ENCODE data around the gene SCFD2. TPM values are rescaled to one million over a fixed set of nuclear protein-coding genes. Genes with fewer than 3 reads are reported as not detected.
"Not testable (repeated sequence)": the region's sequence is repeated elsewhere in the genome, so short reads cannot be mapped to it uniquely, and the experiment has no call there.

SCFD2 gene
- 10.5 TPM for polyA plus RNA-seq (2013, experiment 1 of 2; ENCODE audit: insufficient read length)
- 11.2 TPM for polyA plus RNA-seq (2013, experiment 2 of 2; ENCODE audit: insufficient read length)

- peak; percentile 98 for DNase-seq
Observed at GRCh38 chr4:53365486-53366300, at the start of gene SCFD2. SCFD2 (minus strand) TSS chr4:53366061.

- DNase-seq: not testable (repeated sequence)
Observed at GRCh38 chr4:53409479-53409878, 43.6 kb upstream of the SCFD2 start.

- DNase-seq: peak; percentile 9
Observed at GRCh38 chr4:53380221-53380620, 14.4 kb upstream of the SCFD2 start.

GRCh38 chr4:53378171-53378482, 12.3 kb upstream of the SCFD2 start:
- no peak for DNase-seq

DNA sequence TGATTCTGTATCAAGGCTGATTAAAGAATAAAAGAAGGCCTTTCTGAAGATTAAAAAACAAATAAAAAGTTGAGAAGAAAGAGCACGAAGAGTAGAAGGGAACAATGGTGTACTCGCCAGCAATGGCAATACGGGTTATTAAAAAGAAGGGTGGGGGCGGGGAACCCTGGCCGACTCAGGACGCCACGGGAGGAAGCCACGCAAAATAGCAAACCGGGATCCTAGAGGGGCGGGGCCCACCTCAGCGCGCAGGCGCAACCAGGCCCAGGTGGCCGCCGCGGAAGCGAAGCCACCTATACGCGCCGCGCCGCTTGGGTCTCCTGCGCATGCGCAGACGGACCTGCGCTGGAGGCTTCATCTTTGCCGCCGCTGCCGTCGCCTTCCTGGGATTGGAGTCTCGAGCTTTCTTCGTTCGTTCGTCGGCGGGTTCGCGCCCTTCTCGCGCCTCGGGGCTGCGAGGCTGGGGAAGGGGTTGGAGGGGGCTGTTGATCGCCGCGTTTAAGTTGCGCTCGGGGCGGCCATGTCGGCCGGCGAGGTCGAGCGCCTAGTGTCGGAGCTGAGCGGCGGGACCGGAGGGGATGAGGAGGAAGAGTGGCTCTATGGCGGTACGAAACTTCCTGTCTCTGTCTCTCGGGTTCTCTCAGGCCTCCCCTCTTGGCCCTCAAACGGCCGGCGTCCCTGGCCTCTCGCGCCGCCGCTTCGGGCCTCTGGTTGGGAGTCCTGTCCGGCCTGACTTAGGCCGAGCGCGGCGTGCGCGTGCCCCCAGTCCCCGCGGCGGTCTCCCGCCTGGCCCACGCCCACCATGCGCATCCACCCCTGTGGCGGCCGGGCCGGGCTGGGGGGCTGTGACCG, 11.7 kb upstream of the SCFD2 start, which contains the start of gene FIP1L1:
Gene FIP1L1 (plus strand): TSS at position 323 of the 852 bp plus-strand sequence. CDS start 198 bp downstream, at position 521.
- peak; percentile 87 for DNase-seq

- no peak for DNase-seq
Observed at GRCh38 chr4:53376900-53377299, 11.0 kb upstream of the SCFD2 start.

- DNase-seq: no peak
Observed at GRCh38 chr4:53374777-53375258, 9.0 kb upstream of the SCFD2 start.

- DNase-seq: no peak
Observed at GRCh38 chr4:53371843-53372521, 6.1 kb upstream of the SCFD2 start.

- DNase-seq: no peak
Observed at GRCh38 chr4:53371049-53371448, 5.2 kb upstream of the SCFD2 start.

DNA sequence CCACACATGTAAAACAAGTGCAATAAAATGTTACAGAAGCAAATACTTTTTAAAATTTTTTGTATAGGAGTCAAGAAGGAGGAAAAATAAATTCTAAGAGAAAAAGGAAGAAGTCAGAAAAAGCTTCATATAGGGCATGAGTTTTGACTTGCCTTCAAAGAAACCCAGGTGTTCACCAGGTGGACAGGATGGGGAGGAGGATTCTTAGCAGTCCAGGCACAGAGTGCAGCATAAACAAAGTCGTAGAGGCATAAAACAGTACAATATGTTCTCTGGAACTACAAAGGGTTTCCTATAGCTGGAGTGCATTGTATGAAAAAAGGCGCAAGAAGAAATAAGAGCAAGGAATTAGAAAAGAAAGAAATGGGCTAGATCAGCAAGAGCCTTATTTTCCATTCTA, 1.9 kb upstream of the SCFD2 start:
- DNase-seq: no peak

DNA sequence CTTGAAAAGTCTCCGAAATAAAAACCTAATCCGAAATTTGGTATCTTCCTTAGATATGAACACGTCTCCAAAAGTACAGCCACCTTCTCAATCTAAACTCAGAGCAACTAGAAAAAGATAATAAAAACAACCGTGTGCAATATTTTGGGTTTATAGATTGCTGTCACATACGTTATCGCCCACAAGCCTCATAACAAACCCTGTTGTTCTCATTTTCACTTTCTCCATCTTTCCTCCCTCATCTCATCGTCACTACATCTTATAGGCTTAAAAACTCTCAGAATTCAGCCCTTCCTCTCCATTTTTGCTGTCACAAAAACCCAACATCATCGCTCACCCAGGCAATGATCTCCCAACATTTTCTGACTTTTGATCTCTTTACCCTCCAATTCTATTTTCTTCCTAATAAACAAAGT, 448 bp upstream of the SCFD2 start:
- DNase-seq: no peak

DNA sequence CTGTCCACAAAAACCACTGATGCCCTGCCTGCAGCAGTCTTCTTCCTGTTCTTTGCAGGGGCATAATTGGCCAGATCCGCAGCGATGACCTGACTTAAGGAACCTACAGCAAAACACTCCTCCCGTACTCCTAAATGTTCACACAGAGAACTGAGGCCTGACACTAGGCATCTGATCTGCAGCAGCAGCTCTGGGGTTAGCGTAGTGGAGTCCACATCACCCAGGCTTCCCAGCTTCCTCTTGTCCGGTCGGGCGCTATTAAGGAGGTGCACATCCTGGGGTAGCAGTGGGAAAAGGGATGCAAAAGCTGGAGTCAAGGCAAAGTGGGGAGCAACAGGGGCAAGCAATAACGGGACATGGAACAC, 758 bp downstream of the SCFD2 start:
- peak; percentile 6 for DNase-seq

GRCh38 chr4:53364624-53365023, 1.2 kb downstream of the SCFD2 start:
- no peak for DNase-seq

DNA sequence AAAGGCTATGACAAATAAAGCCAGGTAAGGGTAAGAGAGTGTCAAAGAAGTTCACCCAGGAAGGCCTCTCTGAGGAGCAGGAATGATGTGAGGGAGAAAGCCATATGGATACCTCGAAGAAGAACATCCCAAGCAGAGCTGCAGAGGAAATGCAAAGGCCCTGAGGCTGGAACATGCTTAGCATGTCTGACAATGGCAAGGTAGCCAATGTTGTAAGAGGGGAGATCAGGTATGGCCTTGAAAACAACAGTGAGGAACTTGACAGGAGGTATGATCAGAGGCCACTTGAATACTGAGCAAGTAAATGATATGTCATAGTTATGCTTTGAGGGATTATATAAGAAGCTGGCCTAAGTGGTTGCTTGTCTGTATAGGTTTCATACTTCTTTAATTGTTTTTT, 3.8 kb downstream of the SCFD2 start:
- DNase-seq: no peak

GRCh38 chr4:53361451-53361850, 4.4 kb downstream of the SCFD2 start:
- peak; percentile 40 for DNase-seq

- DNase-seq: no peak
Observed at GRCh38 chr4:53355930-53356521, 9.8 kb downstream of the SCFD2 start.

- no peak for DNase-seq
Observed at GRCh38 chr4:53354012-53354722, 11.7 kb downstream of the SCFD2 start.

GRCh38 chr4:53349091-53349491, 16.8 kb downstream of the SCFD2 start:
- DNase-seq: no peak

- no peak for DNase-seq
Observed at GRCh38 chr4:53348046-53348445, 17.8 kb downstream of the SCFD2 start.

GRCh38 chr4:53346920-53347852, 18.7 kb downstream of the SCFD2 start:
- peak; percentile 72 for DNase-seq

DNA sequence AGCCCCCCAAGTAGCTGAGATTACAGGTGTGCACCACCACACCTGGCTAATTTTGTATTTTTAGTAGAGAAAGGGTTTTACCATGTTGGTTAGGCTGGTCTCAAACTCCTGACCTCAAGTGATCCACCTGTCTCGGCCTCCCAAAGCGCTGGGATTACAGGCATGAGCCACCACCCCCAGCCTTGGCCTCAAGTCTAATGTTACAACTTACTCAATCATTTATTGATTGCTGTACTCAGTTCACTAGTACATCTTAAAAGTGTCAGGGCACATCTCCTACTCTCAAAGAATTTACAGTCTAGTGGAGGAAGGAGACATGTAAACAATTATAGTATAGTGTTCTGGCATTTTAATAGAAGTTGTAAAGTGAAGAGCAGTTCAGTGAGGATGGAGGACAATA, 19.5 kb downstream of the SCFD2 start:
- not testable (repeated sequence) for DNase-seq
